Neutrophil (primary cell): ENCODE measurements around the gene CAMK2G.

Experiments used
- H3K27ac ChIP-seq: fragments of 200-600 bp; sonication (generic); 2 replicates; pipeline ENCODE4 v1.5.1; 2016; ENCODE audit warnings: mild to moderate bottlenecking, moderate library complexity
- H3K27me3 ChIP-seq: fragments of 200-600 bp; sonication (generic); 2 replicates; pipeline ENCODE4 v1.6.0; 2016; ENCODE audit warnings: mild to moderate bottlenecking
- H3K36me3 ChIP-seq: fragments of 200-600 bp; sonication (generic); 2 replicates; pipeline ENCODE4 v1.5.1; 2017
- H3K4me1 ChIP-seq, 2 experiments: fragments of 200-600 bp in 1 of 2; sonication (generic) in 1 of 2; 1 replicate in 1 of 2; 2 replicates in 1 of 2; pipeline versions ENCODE4 v1.5.1 to v1.6.1; 2013 to 2016; ENCODE audit warnings: low read depth in 1 of 2, low read length in 1 of 2, mild to moderate bottlenecking in 1 of 2, moderate library complexity in 1 of 2; ENCODE audit not compliant: control insufficient read depth in 1 of 2, insufficient read depth in 1 of 2
- H3K4me3 ChIP-seq, 2 experiments: fragments of 200-600 bp in 1 of 2; sonication (generic) in 1 of 2; 1 replicate in 1 of 2; 2 replicates in 1 of 2; pipeline ENCODE4 v1.5.1; 2013 to 2016; ENCODE audit warnings: low read depth in 1 of 2, low read length in 1 of 2, mild to moderate bottlenecking in 1 of 2, moderate library complexity in 1 of 2
- H3K9me3 ChIP-seq: fragments of 200-600 bp; sonication (generic); 2 replicates; pipeline ENCODE4 v1.5.1; 2016
- TF ChIP-seq, protein P1 (sequence below): fragments of 200-600 bp; sonication (generic); IDR thresholded peaks from 2 replicates; pipeline ENCODE4 v1.5.1; 2016; ENCODE audit warnings: antibody characterized with exemption

Gene CAMK2G

DNA sequence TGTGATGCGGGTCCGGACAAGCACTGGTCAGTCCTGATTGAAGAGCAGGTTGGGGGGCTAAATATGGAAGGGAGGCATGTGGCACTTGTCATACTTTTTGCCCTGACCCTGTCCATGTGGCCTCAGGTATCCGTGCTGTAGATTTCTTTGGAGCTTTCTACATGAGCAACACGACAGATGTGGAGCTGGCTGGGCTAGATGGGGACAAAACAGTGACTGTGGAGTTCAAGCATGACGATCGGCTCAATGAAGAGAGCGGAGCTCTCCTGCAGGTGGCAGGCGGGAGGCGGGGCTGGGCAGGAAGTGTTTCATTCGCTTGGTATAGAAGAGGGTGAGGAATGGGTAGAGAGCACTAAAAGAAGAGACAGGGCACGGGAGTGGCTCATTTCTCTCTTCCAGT is 105.5 kb downstream of the CAMK2G start:
- Histone ChIP-seq H3K27ac (no peak overlapping the region), H3K4me3 (no peak overlapping the region), H3K27me3 (no peaks in the 10 kb centered on the region), H3K4me1 (peaks cover 18 to 27% of the 10 kb centered on the region in 2 experiments), H3K9me3 (no peaks in the 10 kb centered on the region), H3K36me3 (peaks cover 76% of the 10 kb centered on the region)
- TF ChIP-seq, protein P1, sequence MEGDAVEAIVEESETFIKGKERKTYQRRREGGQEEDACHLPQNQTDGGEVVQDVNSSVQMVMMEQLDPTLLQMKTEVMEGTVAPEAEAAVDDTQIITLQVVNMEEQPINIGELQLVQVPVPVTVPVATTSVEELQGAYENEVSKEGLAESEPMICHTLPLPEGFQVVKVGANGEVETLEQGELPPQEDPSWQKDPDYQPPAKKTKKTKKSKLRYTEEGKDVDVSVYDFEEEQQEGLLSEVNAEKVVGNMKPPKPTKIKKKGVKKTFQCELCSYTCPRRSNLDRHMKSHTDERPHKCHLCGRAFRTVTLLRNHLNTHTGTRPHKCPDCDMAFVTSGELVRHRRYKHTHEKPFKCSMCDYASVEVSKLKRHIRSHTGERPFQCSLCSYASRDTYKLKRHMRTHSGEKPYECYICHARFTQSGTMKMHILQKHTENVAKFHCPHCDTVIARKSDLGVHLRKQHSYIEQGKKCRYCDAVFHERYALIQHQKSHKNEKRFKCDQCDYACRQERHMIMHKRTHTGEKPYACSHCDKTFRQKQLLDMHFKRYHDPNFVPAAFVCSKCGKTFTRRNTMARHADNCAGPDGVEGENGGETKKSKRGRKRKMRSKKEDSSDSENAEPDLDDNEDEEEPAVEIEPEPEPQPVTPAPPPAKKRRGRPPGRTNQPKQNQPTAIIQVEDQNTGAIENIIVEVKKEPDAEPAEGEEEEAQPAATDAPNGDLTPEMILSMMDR: no peak

DNA sequence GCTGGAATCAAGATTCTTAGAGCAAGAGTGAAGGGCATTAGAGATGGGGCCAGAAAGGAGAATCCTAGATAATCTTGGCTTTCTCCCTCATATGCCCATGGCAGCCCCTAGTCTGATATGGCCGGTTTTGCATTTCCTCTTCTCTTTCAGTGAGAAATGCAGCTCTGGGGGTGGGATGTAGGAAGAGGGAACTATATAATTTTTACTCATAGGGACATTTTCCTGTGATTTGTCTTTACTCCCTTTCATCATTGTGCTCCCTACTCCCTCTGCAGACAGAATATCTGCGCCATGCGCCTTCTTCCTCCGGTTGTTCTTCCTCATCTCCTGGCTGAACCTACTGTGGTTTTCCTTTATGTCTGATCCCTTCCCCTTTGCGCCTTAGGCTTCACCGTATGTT is 109.3 kb downstream of the CAMK2G start:
- H3K4me1 ChIP-seq: peaks cover 0 to 5% of the 10 kb centered on the region in 2 experiments
- no peaks in the 10 kb centered on the region for H3K27me3 ChIP-seq
- no peaks in the 10 kb centered on the region for H3K9me3 ChIP-seq
- TF ChIP-seq, protein P1: no peak
- no peak overlapping the region for H3K4me3 ChIP-seq
- peaks cover 100% of the 10 kb centered on the region for H3K36me3 ChIP-seq
- H3K27ac ChIP-seq: no peak overlapping the region

DNA sequence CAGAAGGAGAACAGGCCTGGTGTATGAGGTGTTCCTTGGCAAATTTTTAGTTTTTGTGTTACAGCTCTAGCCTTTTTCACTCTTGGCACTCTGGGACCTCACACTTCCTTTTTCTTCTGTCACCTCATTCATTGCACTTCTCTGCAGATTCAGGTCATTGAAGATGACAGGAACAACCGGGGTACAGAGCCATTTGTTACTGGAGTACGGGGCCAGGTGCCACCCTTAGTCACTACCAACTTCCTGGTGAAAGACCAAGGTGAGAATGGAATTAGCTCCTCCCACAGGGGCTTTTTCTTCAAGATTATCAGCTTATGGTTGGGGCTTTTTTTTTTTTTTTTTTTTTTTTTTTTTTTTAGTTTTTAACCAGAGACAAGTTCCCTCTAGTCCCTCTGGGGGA is 111.0 kb downstream of the CAMK2G start:
- no peaks in the 10 kb centered on the region for H3K27me3 ChIP-seq
- no peaks in the 10 kb centered on the region for H3K9me3 ChIP-seq
- no peak overlapping the region for H3K4me3 ChIP-seq
- peaks cover 100% of the 10 kb centered on the region for H3K36me3 ChIP-seq
- no peak overlapping the region for H3K27ac ChIP-seq
- H3K4me1 ChIP-seq: peaks cover 0 to 5% of the 10 kb centered on the region in 2 experiments
- TF ChIP-seq, protein P1: no peak

DNA sequence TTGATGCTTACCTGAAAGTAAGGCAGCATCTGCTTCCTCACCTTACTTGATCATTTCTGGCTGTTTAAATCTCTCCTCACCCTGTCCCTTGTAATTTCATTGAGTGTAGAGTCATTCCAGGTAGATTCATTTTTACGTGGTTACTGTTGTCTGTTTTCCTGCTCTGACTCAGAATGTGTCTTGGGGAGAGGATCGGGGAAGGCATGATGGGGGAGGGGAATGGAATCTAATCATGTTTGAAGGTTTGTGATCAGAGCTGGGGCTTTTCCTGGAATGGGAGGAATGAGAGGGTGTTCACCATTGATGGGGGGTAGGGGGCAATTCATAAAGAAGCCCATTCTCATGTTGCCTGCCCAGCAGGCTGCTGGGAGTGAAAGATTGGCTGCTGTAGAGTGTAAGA is 111.4 kb downstream of the CAMK2G start:
- Histone ChIP-seq H3K9me3 (no peaks in the 10 kb centered on the region), H3K27ac (no peak overlapping the region), H3K4me1 (peaks cover 0 to under 1% of the 10 kb centered on the region in 2 experiments), H3K4me3 (no peak overlapping the region), H3K27me3 (no peaks in the 10 kb centered on the region), H3K36me3 (peaks cover 97% of the 10 kb centered on the region)
- TF ChIP-seq, protein P1: no peak
